Measurements from ENCODE around the gene TBC1D22A.

- TF ChIP-seq EP300 (IDR thresholded peaks at IDR 0.05) (no peak), POLR2A (IDR thresholded peaks at IDR 0.05) (no peak)
Measured at GRCh38 chr22:46835288-46835687, 72.8 kb downstream of the TBC1D22A start.

Data from gastroesophageal sphincter (tissue), 2 donors.